SK-N-MC (cell line): ENCODE data around the gene RUSF1.
"Not testable (repeated sequence)": the region's sequence is repeated elsewhere in the genome, so short reads cannot be mapped to it uniquely, and the experiment has no call there.

Source experiments
- DNase-seq: peaks from one replicate; pipeline ENCODE4 v3.0.0-alpha.2; 2011; ENCODE audit warnings: low read depth, low spot score
- H3K27ac ChIP-seq: fragments of 200-600 bp; sonication (generic); 2 replicates; pipeline ENCODE4 v1.5.1; 2016; ENCODE audit warnings: mixed run types
- H3K36me3 ChIP-seq: fragments of 200-600 bp; sonication (generic); 2 replicates; pipeline ENCODE4 v1.6.1; 2017; ENCODE audit warnings: antibody characterized with exemption, low read length, mixed read lengths; ENCODE audit not compliant: insufficient read depth
- H3K4me3 ChIP-seq: fragments of 200-600 bp; sonication (generic); 2 replicates; pipeline ENCODE4 v1.5.1; 2016
- H3K9ac ChIP-seq: fragments of 200-600 bp; sonication (generic); 2 replicates; pipeline ENCODE4 v1.8.0; 2017; ENCODE audit warnings: mixed run types, mixed read lengths; ENCODE audit not compliant: insufficient read length
- H3K9me3 ChIP-seq: fragments of 200-600 bp; sonication (generic); 2 replicates; pipeline ENCODE4 v1.6.1; 2017; ENCODE audit warnings: low read depth, mild to moderate bottlenecking, antibody characterized with exemption, low read length, moderate library complexity, mixed read lengths
- EZH2 ChIP-seq: fragments of 200-600 bp; sonication (generic); IDR thresholded peaks from one replicate; pipeline ENCODE4 v1.6.1; 2017; ENCODE audit warnings: antibody characterized with exemption
- FOXP2 ChIP-seq: optimal IDR thresholded peaks from 2 replicates; pipeline ENCODE3; 2011; ENCODE audit warnings: mild to moderate bottlenecking, moderate library complexity; ENCODE audit not compliant: insufficient read depth; ENCODE audit errors: extremely low read length, control extremely low read depth
- POLR2AphosphoS5 ChIP-seq: IDR thresholded peaks from 2 replicates; pipeline ENCODE4 v1.6.1; 2012; ENCODE audit warnings: mild to moderate bottlenecking, low read depth, low read length, borderline replicate concordance

RUSF1 gene

DNA sequence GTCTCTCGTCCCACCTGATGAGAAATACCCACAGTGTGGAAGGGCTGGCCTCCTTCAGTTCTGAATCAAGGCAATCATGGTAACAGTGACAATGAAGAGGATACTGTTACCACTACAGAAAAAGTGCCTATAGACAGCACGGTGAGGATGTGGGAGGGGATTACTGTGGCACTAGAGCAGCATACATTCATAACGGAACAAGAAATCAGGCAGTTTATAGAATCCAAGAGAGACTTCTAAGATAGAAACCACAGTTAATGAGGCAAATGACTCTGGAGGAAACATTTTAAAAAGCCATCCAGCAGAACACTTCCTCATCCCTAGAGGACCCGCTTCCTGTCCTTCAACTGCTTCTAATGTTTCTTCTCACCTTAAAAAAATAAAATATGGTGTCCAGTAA lies 2.7 kb downstream of the RUSF1 start:
- DNase-seq = no peak
- no peak overlapping the region for H3K4me3 ChIP-seq

DNA sequence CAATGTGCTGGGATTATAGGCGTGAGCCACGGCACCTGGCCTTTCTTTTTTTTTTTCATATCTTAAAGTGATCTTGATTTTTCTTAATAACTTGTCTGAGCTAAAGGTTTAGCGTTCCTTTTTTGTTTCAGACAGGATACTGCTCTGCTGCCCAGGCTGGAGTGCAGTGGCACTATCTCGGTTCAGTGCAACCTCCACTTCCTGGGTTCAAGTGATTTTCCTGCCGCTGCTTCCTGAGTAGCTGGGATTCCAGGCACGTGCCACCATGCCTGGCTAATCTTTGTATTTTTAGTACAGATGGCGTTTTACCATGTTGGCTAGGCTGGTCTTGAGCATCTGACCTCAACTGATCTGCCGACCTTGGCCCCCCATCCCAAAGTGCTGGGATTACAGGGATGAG lies 4.0 kb downstream of the RUSF1 start:
- Histone ChIP-seq H3K27ac (no peak overlapping the region), H3K9ac (no peak overlapping the region), H3K4me3 (no peak overlapping the region), H3K9me3 (no peaks in the 10 kb centered on the region), H3K36me3 (no peaks in the 10 kb centered on the region; the same call in 1 of the 2 replicates)
- DNase-seq = no peak
- TF ChIP-seq FOXP2 = no peak
- TF ChIP-seq EZH2 = no peak
- TF ChIP-seq POLR2AphosphoS5 = no peak

More for the DNA sequence above, 2.7 kb downstream of the RUSF1 start:
- no peak for TF ChIP-seq POLR2AphosphoS5
- TF ChIP-seq EZH2 = no peak
- no peak for TF ChIP-seq FOXP2
- H3K27ac ChIP-seq = no peak overlapping the region
- H3K9me3 ChIP-seq = no peaks in the 10 kb centered on the region
- no peak overlapping the region for H3K9ac ChIP-seq
- no peaks in the 10 kb centered on the region for H3K36me3 ChIP-seq

DNA sequence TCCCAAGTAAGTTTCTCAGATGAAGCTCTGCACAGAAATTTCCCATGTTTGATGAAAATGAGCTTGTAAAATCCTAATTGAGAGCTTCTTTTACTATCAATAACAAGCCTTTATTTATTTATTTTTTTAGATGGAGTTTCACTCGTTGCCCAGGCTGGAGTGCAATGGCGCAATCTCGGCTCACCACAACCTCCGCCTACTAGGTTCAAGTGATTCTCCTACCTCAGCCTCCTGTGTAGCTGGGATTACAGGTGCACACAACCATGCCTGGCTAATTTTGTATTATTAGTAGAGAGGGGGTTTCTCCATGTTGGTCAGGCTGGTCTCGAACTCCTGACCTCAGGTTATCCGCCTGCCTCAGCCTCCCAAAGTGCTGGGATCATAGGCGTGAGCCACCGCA lies 4.6 kb downstream of the RUSF1 start:
- not testable (repeated sequence) for H3K36me3 ChIP-seq, DNase-seq, H3K27ac ChIP-seq, H3K9ac ChIP-seq, H3K9me3 ChIP-seq, H3K4me3 ChIP-seq

DNA sequence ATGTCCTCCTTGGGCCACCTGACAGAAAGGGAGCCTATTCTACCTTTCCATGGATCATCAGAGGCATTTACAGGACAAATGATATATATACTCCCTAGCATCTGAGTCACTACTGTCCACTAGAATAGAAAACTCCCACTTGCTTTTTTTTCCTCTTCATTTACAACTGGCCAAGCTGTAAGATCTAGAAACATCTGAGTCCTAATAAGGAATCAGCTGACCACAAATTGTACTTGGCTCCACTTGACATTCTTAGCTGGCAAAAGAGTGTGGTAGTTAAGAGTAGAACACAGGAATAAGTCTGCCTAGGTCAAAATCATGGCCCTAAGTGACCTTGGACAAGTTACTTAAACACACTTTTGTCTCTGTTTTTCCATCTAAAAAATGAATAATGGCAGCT lies 5.2 kb downstream of the RUSF1 start:
- Histone ChIP-seq H3K9me3 (no peaks in the 10 kb centered on the region), H3K27ac (no peak overlapping the region), H3K9ac (no peak overlapping the region), H3K4me3 (no peak overlapping the region), H3K36me3 (no peaks in the 10 kb centered on the region; the same call in 1 of the 2 replicates)
- no peak for DNase-seq
- no peak for TF ChIP-seq EZH2
- TF ChIP-seq FOXP2 = no peak
- no peak for TF ChIP-seq POLR2AphosphoS5

- no peaks in the 10 kb centered on the region; the same call in 1 of the 2 replicates for H3K36me3 ChIP-seq
- no peak for TF ChIP-seq EZH2
- TF ChIP-seq FOXP2 = no peak
- TF ChIP-seq POLR2AphosphoS5 = no peak
- no peak overlapping the region for H3K27ac ChIP-seq
- H3K9ac ChIP-seq = no peak overlapping the region
- H3K9me3 ChIP-seq = no peaks in the 10 kb centered on the region
- DNase-seq = no peak
- H3K4me3 ChIP-seq = no peak overlapping the region
Observed at GRCh38 chr16:31501966-31502348, 6.2 kb downstream of the RUSF1 start.

- H3K4me3 ChIP-seq = no peak overlapping the region
Observed at GRCh38 chr16:31501226-31501965, 6.8 kb downstream of the RUSF1 start.

DNA sequence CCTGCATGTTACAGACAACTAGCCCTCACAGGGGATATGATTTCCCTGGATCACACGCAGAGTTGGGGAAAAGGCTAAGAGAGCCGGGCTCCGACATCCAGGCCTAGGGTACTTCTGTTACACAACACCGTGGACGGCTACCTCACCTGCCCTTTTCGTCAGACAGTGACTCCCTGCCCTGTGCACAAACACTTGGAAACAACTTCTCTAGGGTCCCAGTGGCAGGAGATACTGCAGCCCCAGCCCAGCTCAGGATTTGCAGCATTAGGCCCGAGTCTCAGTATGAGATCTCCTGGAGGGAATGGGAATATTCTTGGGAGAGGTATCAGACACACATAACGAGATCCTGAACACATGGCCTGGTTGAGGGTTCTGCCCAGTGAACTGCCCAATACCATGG lies 8.3 kb downstream of the RUSF1 start:
- Histone ChIP-seq H3K4me3 (no peak overlapping the region), H3K36me3 (no peaks in the 10 kb centered on the region; the same call in 1 of the 2 replicates), H3K27ac (no peak overlapping the region), H3K9me3 (no peaks in the 10 kb centered on the region), H3K9ac (no peak overlapping the region)
- TF ChIP-seq FOXP2 (no peak), POLR2AphosphoS5 (no peak), EZH2 (no peak)
- no peak for DNase-seq

More at GRCh38 chr16:31501226-31501965, 6.8 kb downstream of the RUSF1 start:
- Histone ChIP-seq H3K9ac (no peak overlapping the region), H3K27ac (no peak overlapping the region), H3K36me3 (no peaks in the 10 kb centered on the region; the same call in 1 of the 2 replicates), H3K9me3 (no peaks in the 10 kb centered on the region)
- no peak for DNase-seq
- no peak for TF ChIP-seq FOXP2
- TF ChIP-seq POLR2AphosphoS5 = no peak
- no peak for TF ChIP-seq EZH2

- Histone ChIP-seq H3K9me3 (no peaks in the 10 kb centered on the region), H3K4me3 (no peak overlapping the region), H3K27ac (no peak overlapping the region), H3K36me3 (no peaks in the 10 kb centered on the region; the same call in 1 of the 2 replicates), H3K9ac (no peak overlapping the region)
- TF ChIP-seq FOXP2 (no peak), EZH2 (no peak), POLR2AphosphoS5 (no peak)
- DNase-seq = no peak
Observed at GRCh38 chr16:31498493-31498892, 9.7 kb downstream of the RUSF1 start.

GRCh38 chr16:31496670-31497069 lies 11.5 kb downstream of the RUSF1 start:
- Histone ChIP-seq H3K9me3 (no peaks in the 10 kb centered on the region), H3K9ac (no peak overlapping the region), H3K36me3 (peaks cover 4% of the 10 kb centered on the region; the same call in 1 of the 2 replicates), H3K4me3 (no peak overlapping the region), H3K27ac (no peak overlapping the region)
- no peak for TF ChIP-seq EZH2
- no peak for TF ChIP-seq POLR2AphosphoS5
- no peak for TF ChIP-seq FOXP2
- no peak for DNase-seq
